Measurements from ENCODE around the gene RBP3. TPM values are rescaled to one million over a fixed set of nuclear protein-coding genes. Genes with fewer than 3 reads are reported as not detected.

The RBP3 gene
- polyA plus RNA-seq, 1 donor (not counting 4 experiments of a cell fraction or from before 2014, with no cell fraction given): not detected

GRCh38 chr10:47310090-47310505 is 38.1 kb upstream of the RBP3 start:
- H3K4me3 ChIP-seq (ENCODE audit: control insufficient read depth in 2 of 3, extremely low read depth in 1 of 3, insufficient read depth in 2 of 3, low read depth in 1 of 3, low read length in 3 of 3): no peak overlapping the region
- no peaks in the 10 kb centered on the region for H3K9me3 ChIP-seq (ENCODE audit: control insufficient read depth, low read depth, low read length)
- dilution Hi-C loops (cut with MboI; ENCODE audit: extremely low pct_ligation_motif_present, low sequenced_read_pairs): no loop called here
- no peak overlapping the region for H3K4me2 ChIP-seq (ENCODE audit: control insufficient read depth, extremely low read depth, insufficient read depth, low read depth, low read length)
- H3K4me1 ChIP-seq (ENCODE audit: control insufficient read depth, extremely low read depth, insufficient read depth, low read length): peaks cover 5% of the 10 kb centered on the region
- no peak for DNase-seq (ENCODE audit: low read depth, low spot score)
- TF ChIP-seq CTCF (optimal IDR thresholded peaks at IDR 0.05 in 1 of 3, IDR thresholded peaks at IDR 0.05 in 1 of 3, conservative IDR thresholded peaks at IDR 0.05 in 1 of 3; ENCODE audit: extremely low read depth in 1 of 3, insufficient read depth in 2 of 3, low read length in 3 of 3) (no peak), EZH2 (IDR thresholded peaks at IDR 0.05; ENCODE audit: low read length) (no peak)
- no peak overlapping the region for H3K27ac ChIP-seq (ENCODE audit: control insufficient read depth, insufficient read depth, low read length)
- H4K20me1 ChIP-seq (ENCODE audit: control insufficient read depth, extremely low read depth, insufficient read depth, low read length): no peaks in the 10 kb centered on the region
- peaks cover 21% of the 10 kb centered on the region for H3K27me3 ChIP-seq (ENCODE audit: control insufficient read depth, extremely low read depth, insufficient read depth, low read length)
- FAIRE-seq: no peak
- no peaks in the 10 kb centered on the region for H3K36me3 ChIP-seq (ENCODE audit: control insufficient read depth in 2 of 2, extremely low read depth in 1 of 2, insufficient read depth in 2 of 2, low read length in 2 of 2)
- no peaks in the 10 kb centered on the region for H3K79me2 ChIP-seq (ENCODE audit: control insufficient read depth, insufficient read depth, low read length)
- H3K9me1 ChIP-seq (ENCODE audit: control insufficient read depth, extremely low read depth, insufficient read depth, low read length): no peaks in the 10 kb centered on the region
- H3K9ac ChIP-seq (ENCODE audit: control insufficient read depth, extremely low read depth, insufficient read depth, low read length): no peak overlapping the region
- H2AFZ ChIP-seq (ENCODE audit: control insufficient read depth, low read length): no peak overlapping the region

- Histone ChIP-seq H3K9me1 (ENCODE audit: control insufficient read depth, extremely low read depth, insufficient read depth, low read length) (no peaks in the 10 kb centered on the region), H3K4me1 (ENCODE audit: control insufficient read depth, extremely low read depth, insufficient read depth, low read length) (peaks cover 5% of the 10 kb centered on the region), H3K4me3 (ENCODE audit: control insufficient read depth in 2 of 3, extremely low read depth in 1 of 3, insufficient read depth in 2 of 3, low read depth in 1 of 3, low read length in 3 of 3) (no peak overlapping the region), H3K36me3 (ENCODE audit: control insufficient read depth in 2 of 2, extremely low read depth in 1 of 2, insufficient read depth in 2 of 2, low read length in 2 of 2) (no peaks in the 10 kb centered on the region), H3K9ac (ENCODE audit: control insufficient read depth, extremely low read depth, insufficient read depth, low read length) (no peak overlapping the region), H2AFZ (ENCODE audit: control insufficient read depth, low read length) (no peak overlapping the region), H3K27ac (ENCODE audit: control insufficient read depth, insufficient read depth, low read length) (no peak overlapping the region), H3K27me3 (ENCODE audit: control insufficient read depth, extremely low read depth, insufficient read depth, low read length) (peaks cover 13% of the 10 kb centered on the region), H3K9me3 (ENCODE audit: control insufficient read depth, low read depth, low read length) (no peaks in the 10 kb centered on the region), H4K20me1 (ENCODE audit: control insufficient read depth, extremely low read depth, insufficient read depth, low read length) (no peaks in the 10 kb centered on the region), H3K4me2 (ENCODE audit: control insufficient read depth, extremely low read depth, insufficient read depth, low read depth, low read length) (no peak overlapping the region), H3K79me2 (ENCODE audit: control insufficient read depth, insufficient read depth, low read length) (no peaks in the 10 kb centered on the region)
- FAIRE-seq: no peak
- DNase-seq (ENCODE audit: low read depth, low spot score): no peak
- TF ChIP-seq CTCF (optimal IDR thresholded peaks at IDR 0.05 in 1 of 3, IDR thresholded peaks at IDR 0.05 in 1 of 3, conservative IDR thresholded peaks at IDR 0.05 in 1 of 3; ENCODE audit: extremely low read depth in 1 of 3, insufficient read depth in 2 of 3, low read length in 3 of 3) (no peak), EZH2 (IDR thresholded peaks at IDR 0.05; ENCODE audit: low read length) (no peak)
- dilution Hi-C loops (cut with MboI; ENCODE audit: extremely low pct_ligation_motif_present, low sequenced_read_pairs): no loop called here
Observed at GRCh38 chr10:47311193-47311931, 36.8 kb upstream of the RBP3 start.

All from keratinocyte (primary cell).